HG03025 (cell line): ENCODE data around the gene FDCSP.
"Not testable (repeated sequence)": the region's sequence is repeated elsewhere in the genome, so short reads cannot be mapped to it uniquely, and the experiment has no call there.

Experiments used
- ATAC-seq: cut with Tn5 transposase; IDR thresholded peaks from one replicate; pipeline ENCODE4 v1.9.1; 2021; ENCODE audit warnings: mild to moderate bottlenecking, moderate library complexity; ENCODE audit not compliant: unreplicated experiment, low FRiP score

FDCSP gene

GRCh38 chr4:70239131-70239883 lies 13.4 kb downstream of the FDCSP start:
- ATAC-seq, result no peak

GRCh38 chr4:70239884-70240591 lies 14.1 kb downstream of the FDCSP start:
- no peak for ATAC-seq

GRCh38 chr4:70242297-70242696 lies 16.4 kb downstream of the FDCSP start, which contains the start of gene CSN3:
CSN3 (plus strand) TSS chr4:70242597; CDS start chr4:70244820, 2,223 bp downstream.
- ATAC-seq, result not testable (repeated sequence)

GRCh38 chr4:70243091-70243490 lies 17.2 kb downstream of the FDCSP start:
- ATAC-seq, result no peak

GRCh38 chr4:70251250-70251944 lies 25.5 kb downstream of the FDCSP start:
- no peak for ATAC-seq

GRCh38 chr4:70251945-70252277 lies 26.0 kb downstream of the FDCSP start:
- no peak for ATAC-seq

- no peak for ATAC-seq
Measured at GRCh38 chr4:70269674-70270073, 43.8 kb downstream of the FDCSP start.

- ATAC-seq, result no peak
Measured at GRCh38 chr4:70277121-70277520, 51.2 kb downstream of the FDCSP start.

DNA sequence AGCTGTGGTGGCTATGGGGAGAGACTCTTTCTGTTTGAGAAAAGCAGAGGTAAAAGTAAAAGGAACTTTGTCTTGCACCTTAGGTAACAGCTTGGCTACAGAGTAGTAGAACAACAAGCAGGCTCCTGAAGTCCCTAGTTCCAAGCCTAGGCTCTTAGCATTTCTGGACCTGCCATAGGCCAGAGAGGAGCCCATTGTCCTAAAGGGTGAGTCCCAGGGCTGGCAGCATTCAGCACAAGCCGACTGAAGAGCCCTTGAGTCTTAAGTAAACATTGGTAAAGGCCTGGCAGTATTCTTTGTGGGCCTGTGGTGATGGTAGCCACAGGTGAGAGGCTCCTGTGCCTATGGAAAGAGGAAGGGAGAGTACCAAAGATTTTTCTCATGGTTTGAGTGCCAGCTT lies 54.6 kb downstream of the FDCSP start:
- ATAC-seq, result no peak
